HG03521 (cell line): Measurements from ENCODE around the gene MRPL21.

Source experiments
- ATAC-seq: cut with Tn5 transposase; IDR thresholded peaks from one replicate; pipeline ENCODE4 v1.9.1; 2021; ENCODE audit warnings: mild to moderate bottlenecking, moderate library complexity; ENCODE audit not compliant: unreplicated experiment

Gene MRPL21

DNA sequence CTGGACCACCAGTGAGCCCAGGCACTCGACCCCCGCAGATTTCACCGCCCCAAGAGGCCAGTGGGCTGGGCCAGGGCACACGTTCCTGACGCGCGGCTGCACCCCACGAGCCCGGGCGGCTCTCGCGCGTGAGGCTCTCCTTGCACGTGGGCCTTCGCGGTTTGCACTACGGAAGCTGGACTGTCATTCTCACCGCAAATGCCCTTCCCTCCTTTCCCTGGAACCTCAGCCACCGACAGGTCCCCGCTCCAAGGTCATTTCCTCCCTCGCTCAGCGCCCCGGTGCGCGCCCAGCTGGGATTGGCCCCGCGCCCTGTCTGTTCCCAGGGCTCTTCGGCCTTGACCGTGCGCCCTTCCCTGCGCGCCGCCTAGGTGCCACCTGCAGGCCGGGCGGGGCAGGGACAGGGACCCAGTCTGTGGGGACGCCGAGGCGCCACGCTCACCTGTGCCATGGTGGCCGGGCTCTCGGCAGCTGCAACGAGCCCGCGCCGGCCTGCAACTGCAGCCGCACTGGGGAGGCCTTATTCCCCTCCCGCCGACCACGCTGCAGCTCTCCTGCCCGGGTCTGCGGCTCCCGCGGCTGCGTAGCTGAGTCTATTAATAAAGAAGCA lies 59.8 kb downstream of the MRPL21 start:
- peak; percentile 27 for ATAC-seq

DNA sequence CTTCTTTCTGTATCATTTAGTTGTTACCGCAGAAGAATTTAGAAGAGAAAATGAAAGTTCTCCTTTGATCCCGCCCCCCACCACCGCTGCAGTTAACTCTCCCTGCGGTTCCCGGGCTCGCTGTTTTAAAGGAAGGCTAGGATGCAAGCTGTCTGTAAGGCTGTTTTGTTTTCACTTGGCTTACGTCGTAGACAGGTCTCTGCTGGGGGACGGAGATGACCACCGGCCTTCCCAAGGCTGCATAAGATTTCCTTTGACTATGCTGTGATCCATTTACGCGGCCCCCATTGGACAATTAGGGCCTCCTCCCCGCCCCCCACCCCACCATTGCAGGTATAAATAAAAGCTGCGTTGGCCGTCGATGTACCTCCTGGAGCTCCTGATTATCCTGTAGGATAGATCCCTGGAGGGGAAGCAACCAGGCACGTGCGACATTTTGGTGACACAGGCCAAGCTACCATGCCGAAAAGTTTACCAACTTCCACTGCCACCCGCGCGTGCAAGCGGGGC lies 60.5 kb downstream of the MRPL21 start:
- no peak for ATAC-seq

DNA sequence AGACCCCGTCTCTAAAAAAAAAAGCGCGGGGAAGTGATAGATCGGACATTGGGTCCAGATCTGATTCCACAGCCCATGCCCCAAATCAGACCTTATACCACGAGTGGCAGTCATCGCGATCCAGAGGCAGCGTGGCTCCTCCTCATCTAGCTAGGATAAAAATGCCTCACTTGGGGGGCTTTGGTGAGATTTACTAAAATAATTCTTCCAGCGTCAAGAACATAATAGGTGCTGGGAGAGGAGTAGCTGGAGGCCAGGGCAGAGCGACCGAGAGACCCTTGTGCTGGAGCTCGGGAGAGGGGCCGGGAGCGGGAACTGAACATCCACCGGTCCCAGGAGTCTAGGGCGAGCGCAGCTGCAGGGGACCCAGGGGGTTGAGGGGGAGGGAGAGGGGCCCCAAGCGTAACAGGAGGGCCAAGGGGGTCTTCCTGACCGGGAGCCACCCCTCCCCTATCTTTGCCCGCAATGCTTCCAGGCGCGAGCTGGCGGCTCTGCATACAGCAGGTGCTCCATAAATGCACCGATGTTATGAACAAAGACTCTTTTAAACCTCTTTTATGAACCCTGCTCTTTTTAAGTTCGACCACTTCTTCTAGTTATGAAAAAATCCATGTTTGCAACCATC lies 61.1 kb downstream of the MRPL21 start:
- no peak for ATAC-seq

DNA sequence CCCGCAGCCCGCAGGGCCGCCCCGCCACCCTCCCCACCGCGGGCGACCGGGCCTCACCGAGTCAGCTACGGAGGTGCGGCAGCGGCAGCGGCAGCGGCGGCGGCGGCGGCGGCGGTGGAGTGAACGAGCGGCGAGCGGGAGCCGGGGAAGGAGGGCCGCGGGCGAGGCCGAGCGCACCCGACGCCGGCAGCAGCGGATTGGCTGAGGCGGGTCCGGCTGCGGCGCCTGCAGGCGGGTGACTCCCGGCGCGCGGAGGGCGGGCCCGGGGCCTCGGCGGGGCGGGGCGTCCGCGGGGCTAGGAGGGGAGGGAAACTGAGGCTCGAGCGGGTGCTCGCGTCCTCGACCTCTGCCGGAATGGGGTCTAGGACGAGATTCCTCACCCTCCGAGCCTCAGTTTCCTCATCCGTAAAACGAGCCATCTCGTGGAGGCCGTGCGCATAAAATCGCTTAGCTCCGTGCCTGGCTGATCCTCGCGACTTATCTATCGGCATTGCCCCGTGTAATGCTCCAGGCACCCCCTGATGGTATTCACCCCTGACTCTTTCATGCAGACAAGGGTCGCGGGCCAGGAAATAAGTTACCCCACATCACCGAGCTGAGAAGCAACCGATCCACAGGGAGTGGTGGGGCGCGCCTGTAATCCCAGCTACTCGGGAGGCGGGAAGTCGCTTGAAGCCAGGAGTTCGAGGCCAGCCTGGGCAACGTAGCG lies 61.8 kb downstream of the MRPL21 start, which contains the start of gene CPT1A:
Gene CPT1A (minus strand): TSS at position 199 of the 709 bp plus-strand sequence. CDS start 26,442 bp downstream, outside the sequence.
- peak; percentile 24 for ATAC-seq
